IMR-90 (cell line): Measurements from ENCODE around the gene PPP1R1A. TPM values are rescaled to one million over a fixed set of nuclear protein-coding genes. Genes with fewer than 3 reads are reported as not detected.

ENCODE experiments used
- ATAC-seq: fragments of 200-7000 bp; cut with Tn5 transposase; 2 replicates; pipeline ENCODE4 v1.9.1; 2020; ENCODE audit warnings: low read depth, mild to moderate bottlenecking, moderate library complexity
- BruUV-seq: library from RNA; stranded (reverse); fragments of 400-500 nt; replicated peaks from 2 replicates; lab custom pipeline; 2021; lab: Mats Ljungman, UMichigan
- CTCF ChIA-PET: fragments of 300-600 bp; formaldehyde crosslinking; extraction: SDS; loops from one replicate; lab custom pipeline; 2021; ENCODE audit warnings: antibody characterized with exemption; lab: Yijun Ruan, JAX
- POLR2A ChIA-PET: fragments of 300-600 bp; sonication (Branson Sonifier 250); formaldehyde crosslinking; loops from one replicate; lab custom pipeline; 2022; ENCODE audit warnings: antibody characterized with exemption; ENCODE audit not compliant: unreplicated experiment; lab: Charles Lee
- DNase-seq: peaks from one replicate; pipeline ENCODE4 v3.0.0; 2013
- H2AFZ ChIP-seq: replicated peaks from 2 replicates; pipeline ENCODE3; 2013; ENCODE audit warnings: low read length, mild to moderate bottlenecking; ENCODE audit not compliant: poor library complexity
- H2AK5ac ChIP-seq: 2 replicates; pipeline ENCODE4 v1.6.1; 2013; ENCODE audit warnings: low read depth, low read length, inconsistent platforms
- H2AK9ac ChIP-seq: replicated peaks from 2 replicates; pipeline ENCODE3; 2013; ENCODE audit warnings: mild to moderate bottlenecking, low read depth, low read length, moderate library complexity; ENCODE audit not compliant: poor library complexity
- H2BK120ac ChIP-seq: 2 replicates; pipeline ENCODE4 v1.6.1; 2013; ENCODE audit warnings: low read depth, low read length, inconsistent platforms
- H2BK15ac ChIP-seq: 3 replicates; pipeline ENCODE4 v1.6.1; 2013; ENCODE audit warnings: low read depth, low read length, inconsistent platforms
- H2BK20ac ChIP-seq: 2 replicates; pipeline ENCODE4 v1.6.1; 2013; ENCODE audit warnings: low read depth, mild to moderate bottlenecking, inconsistent platforms, low read length, moderate library complexity
- H2BK5ac ChIP-seq: 2 replicates; pipeline ENCODE4 v1.6.1; 2013; ENCODE audit warnings: mild to moderate bottlenecking, low read depth, low read length, inconsistent platforms; ENCODE audit not compliant: poor library complexity, severe bottlenecking
- H3K14ac ChIP-seq: replicated peaks from 2 replicates; pipeline ENCODE4 v1.6.1; 2013; ENCODE audit warnings: low read depth, low read length, inconsistent platforms
- H3K18ac ChIP-seq: 2 replicates; pipeline ENCODE4 v1.6.1; 2013; ENCODE audit warnings: low read depth, low read length, control low read depth
- H3K23ac ChIP-seq: 2 replicates; pipeline ENCODE4 v1.6.1; 2013; ENCODE audit warnings: low read depth, low read length, inconsistent platforms
- H3K27ac ChIP-seq: 2 replicates; pipeline ENCODE4 v1.5.1; 2013; ENCODE audit warnings: mild to moderate bottlenecking, control low read depth, low read length; ENCODE audit not compliant: insufficient read depth
- H3K27me3 ChIP-seq: 2 replicates; pipeline ENCODE4 v1.6.1; 2013; ENCODE audit warnings: low read length; ENCODE audit not compliant: control insufficient read depth, insufficient read depth
- H3K36me3 ChIP-seq: 2 replicates; pipeline ENCODE4 v1.6.1; 2013; ENCODE audit warnings: low read length, mixed read lengths; ENCODE audit not compliant: control insufficient read depth, insufficient read depth
- H3K4ac ChIP-seq: 2 replicates; pipeline ENCODE4 v1.6.1; 2013; ENCODE audit warnings: low read depth, low read length, inconsistent platforms
- H3K4me1 ChIP-seq: 2 replicates; pipeline ENCODE4 v1.6.1; 2013; ENCODE audit warnings: low read length, mixed read lengths; ENCODE audit not compliant: control insufficient read depth, insufficient read depth
- H3K4me2 ChIP-seq: 2 replicates; pipeline ENCODE4 v1.6.1; 2013; ENCODE audit warnings: low read depth, mild to moderate bottlenecking, control low read depth, low read length, moderate library complexity
- H3K4me3 ChIP-seq: 2 replicates; pipeline ENCODE4 v1.5.1; 2013; ENCODE audit warnings: low read depth, mild to moderate bottlenecking, control low read depth, low read length, moderate library complexity; ENCODE audit not compliant: insufficient read depth
- H3K56ac ChIP-seq: 2 replicates; pipeline ENCODE4 v1.6.1; 2013; ENCODE audit warnings: low read length, inconsistent platforms; ENCODE audit not compliant: insufficient read depth; ENCODE audit errors: extremely low read depth
- H3K79me1 ChIP-seq, 2 experiments: 2 replicates each; pipeline ENCODE4 v1.6.1; 2013; ENCODE audit warnings: low read length in 2 of 2, inconsistent platforms in 1 of 2, low read depth in 1 of 2
- H3K9ac ChIP-seq: 2 replicates; pipeline ENCODE4 v1.6.1; 2013; ENCODE audit warnings: low read depth, low read length, control low read depth
- H3K9me1 ChIP-seq: 2 replicates; pipeline ENCODE4 v1.6.1; 2013; ENCODE audit warnings: low read length, inconsistent platforms; ENCODE audit not compliant: insufficient read depth
- H3K9me3 ChIP-seq: 2 replicates; pipeline ENCODE4 v1.6.1; 2013; ENCODE audit warnings: low read length; ENCODE audit not compliant: control insufficient read depth, insufficient read depth
- H4K20me1 ChIP-seq: 2 replicates; pipeline ENCODE4 v1.6.1; 2013; ENCODE audit warnings: low read length, inconsistent platforms; ENCODE audit not compliant: insufficient read depth
- H4K5ac ChIP-seq: 2 replicates; pipeline ENCODE4 v1.6.1; 2013; ENCODE audit warnings: mild to moderate bottlenecking, low read depth, low read length, control low read depth
- H4K8ac ChIP-seq, 2 experiments: 2 replicates each; pipeline ENCODE4 v1.6.1; 2013; ENCODE audit warnings: low read depth in 2 of 2, low read length in 2 of 2, control low read depth in 1 of 2, inconsistent platforms in 1 of 2
- H4K91ac ChIP-seq: 2 replicates; pipeline ENCODE4 v1.6.1; 2013; ENCODE audit warnings: low read depth, low read length, inconsistent platforms; ENCODE audit not compliant: insufficient read depth
- CTCF ChIP-seq: conservative IDR thresholded peaks from 2 replicates; pipeline ENCODE4 v1.5.1; 2012; ENCODE audit warnings: mild to moderate bottlenecking, low read depth, low read length, improper control_type of control experiment
- RAD21 ChIP-seq: IDR thresholded peaks from 2 replicates; pipeline ENCODE4 v1.6.1; 2012; ENCODE audit warnings: low read length, improper control_type of control experiment
- SMC3 ChIP-seq: fragments of 150-350 bp; IDR thresholded peaks from 2 replicates; pipeline ENCODE4 v1.6.1; 2016; ENCODE audit warnings: low read depth, mild to moderate bottlenecking, antibody characterized with exemption, low read length, moderate library complexity
- WGBS, 2 experiments: methylation state at CpG; one replicate each; pipeline versions ENCODE4 v1.1.5 to v1.1.7; 2013; ENCODE audit warnings: missing lambda C conversion rate in 2 of 2; ENCODE audit not compliant: insufficient read length in 1 of 2; ENCODE audit errors: extremely low coverage in 2 of 2; 5-methylcytosine and 5-hydroxymethylcytosine counted together
- dilution Hi-C: fragments of 300-500 bp; cut with HindIII; formaldehyde crosslinking; loops from one replicate; pipeline ENCODE4 v1.14.3; 2018; ENCODE audit warnings: low sequenced_read_pairs; ENCODE audit not compliant: unreplicated experiment
- in situ Hi-C: fragments of 300-500 bp; cut with MboI; formaldehyde crosslinking; loops from 3 replicates; pipeline ENCODE4 v1.14.3; 2019; ENCODE audit warnings: low sequenced_read_pairs, inconsistent platforms, mixed read lengths
- intact Hi-C: fragments of 100-400 bp; cut with micrococcal nuclease; formaldehyde crosslinking; loops from 2 replicates; pipeline ENCODE4 v1.10.0; 2022
- polyA plus RNA-seq, 3 experiments: library from polyadenylated mRNA; depleted of rRNA; stranded (reverse); fragments of >200 nt; gene quantifications; 2 replicates each; pipeline ENCODE4 v1.2.3, GENCODE V29; 2012; ENCODE audit warnings: low replicate concordance in 1 of 3
- total RNA-seq: library from RNA; depleted of rRNA; stranded (reverse); fragments of >200 nt; gene quantifications from 2 replicates; pipeline ENCODE4 v1.2.3, GENCODE V29; 2012

The PPP1R1A gene
- total and polyA plus RNA-seq, 2 of the 4 experiments (the other 2 are of a cell fraction), result not detected

GRCh38 chr12:54603173-54603814 lies 14.8 kb upstream of the PPP1R1A start:
- H4K8ac ChIP-seq, result no peak overlapping the region
- H3K79me1 ChIP-seq, result no peaks in the 10 kb centered on the region
- no peak for TF ChIP-seq SMC3
- TF ChIP-seq RAD21, result peak; percentile 22
- TF ChIP-seq CTCF, result peak; percentile 72
- H3K9ac ChIP-seq, result no peak overlapping the region
- H3K14ac ChIP-seq, result no peak overlapping the region
- H3K18ac ChIP-seq, result no peak overlapping the region
- H2BK120ac ChIP-seq, result no peak overlapping the region
- no peaks in the 10 kb centered on the region for H3K4me1 ChIP-seq
- no peak overlapping the region for H4K91ac ChIP-seq
- no peaks in the 10 kb centered on the region for H4K20me1 ChIP-seq
- intact Hi-C loops, result loop anchor here (5.0 kb wide), 1 partner anchor 354 kb away; no protein-coding TSS in a partner anchor
- H3K36me3 ChIP-seq, result no peaks in the 10 kb centered on the region
- no peak overlapping the region for H2AK9ac ChIP-seq
- no peaks in the 10 kb centered on the region for H3K9me1 ChIP-seq
- DNase-seq, result peak; percentile 65
- H4K5ac ChIP-seq, result no peak overlapping the region
- no peak overlapping the region for H3K56ac ChIP-seq
- no peaks in the 10 kb centered on the region for H3K9me3 ChIP-seq
- H3K23ac ChIP-seq, result no peak overlapping the region
- H2AK5ac ChIP-seq, result no peak overlapping the region
- H3K27ac ChIP-seq, result no peak overlapping the region
- H3K27me3 ChIP-seq, result peaks cover 3% of the 10 kb centered on the region; the same call in 1 of the 2 replicates
- no peak overlapping the region for H3K4me2 ChIP-seq
- no peak overlapping the region for H2AFZ ChIP-seq
- ChIA-PET POLR2A (no interaction called here), CTCF (no interaction called here)
- WGBS, 2 experiments, result 0% methylated on average over 1 of the region's 8 CpGs; no CpG with 5 or more reads in 1 of the 2 experiments
- H2BK15ac ChIP-seq, result no peak overlapping the region
- no peak overlapping the region for H2BK20ac ChIP-seq
- dilution Hi-C loops, result no loop called here
- H3K4ac ChIP-seq, result no peak overlapping the region
- in situ Hi-C loops, result no loop called here
- no peak overlapping the region for H3K4me3 ChIP-seq
- no TSS peak for BruUV-seq
- H2BK5ac ChIP-seq, result no peak overlapping the region
- peak; percentile 94 for ATAC-seq
